GM12892 (cell line): Measurements from ENCODE around the gene SMPDL3B.

Experiments
- POLR2A ChIP-seq: IDR thresholded peaks from 2 replicates; pipeline ENCODE4 v1.6.1; 2011; ENCODE audit warnings: low read depth, low read length, control low read depth
- TAF1 ChIP-seq: IDR thresholded peaks from 2 replicates; pipeline ENCODE4 v1.6.1; 2011; ENCODE audit warnings: low read depth, mild to moderate bottlenecking, control low read depth, low read length, borderline replicate concordance

DNA sequence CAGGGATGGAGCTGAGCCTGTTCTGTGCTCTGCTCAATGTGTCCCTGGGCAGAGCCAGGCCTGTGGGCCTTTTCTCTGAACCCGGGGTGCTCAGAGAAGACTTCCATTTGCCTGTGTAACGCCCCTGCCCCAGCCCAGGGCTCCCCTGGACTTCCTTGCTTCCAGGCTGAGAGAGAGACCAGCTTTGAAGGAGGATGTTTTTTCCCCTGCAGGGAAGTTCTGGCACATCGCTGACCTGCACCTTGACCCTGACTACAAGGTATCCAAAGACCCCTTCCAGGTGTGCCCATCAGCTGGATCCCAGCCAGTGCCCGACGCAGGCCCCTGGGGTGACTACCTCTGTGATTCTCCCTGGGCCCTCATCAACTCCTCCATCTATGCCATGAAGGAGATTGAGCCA lies 10.2 kb downstream of the SMPDL3B start:
- TF ChIP-seq TAF1 (no peak), POLR2A (no peak)
